HL-60 (cell line): ENCODE results near the gene PIGT.

Experiments used
- DNase-seq, 2 experiments: peaks; one replicate each; pipeline ENCODE4 v3.0.0-alpha.2; 2010 to 2020; ENCODE audit warnings: low read depth in 1 of 2, low spot score in 1 of 2
- H3K27ac ChIP-seq: fragments of 250-450 bp; sonication (Bioruptor Pico); replicated peaks from 2 replicates; pipeline ENCODE4 v1.5.1; 2020; ENCODE audit warnings: mild to moderate bottlenecking, moderate library complexity
- H3K27me3 ChIP-seq: fragments of 250-450 bp; sonication (Bioruptor Pico); 2 replicates; pipeline ENCODE4 v1.5.1; 2021; ENCODE audit warnings: mild to moderate bottlenecking, moderate library complexity; ENCODE audit not compliant: insufficient read depth, poor library complexity, severe bottlenecking
- H3K4me3 ChIP-seq: replicated peaks from 2 replicates; pipeline ENCODE4 v1.5.1; 2011; ENCODE audit warnings: mild to moderate bottlenecking, control low read depth, low read length; ENCODE audit not compliant: insufficient read depth
- CTCF ChIP-seq: IDR thresholded peaks from one replicate; pipeline ENCODE4 v1.5.1; 2011; ENCODE audit warnings: low read length, control low read depth, inconsistent platforms; ENCODE audit not compliant: insufficient read depth
- GABPA ChIP-seq: IDR thresholded peaks from 2 replicates; pipeline ENCODE4 v1.6.1; 2012; ENCODE audit warnings: low read depth
- POLR2AphosphoS5 ChIP-seq: IDR thresholded peaks from 2 replicates; pipeline ENCODE4 v1.6.1; 2012; ENCODE audit warnings: low read depth
- REST ChIP-seq: IDR thresholded peaks from 2 replicates; pipeline ENCODE4 v1.6.1; 2012; ENCODE audit warnings: low read depth; ENCODE audit not compliant: insufficient replicate concordance
- SPI1 ChIP-seq: IDR thresholded peaks from 2 replicates; pipeline ENCODE4 v1.6.1; 2012; ENCODE audit warnings: low read depth, mild to moderate bottlenecking, borderline replicate concordance

The PIGT gene

GRCh38 chr20:45448270-45448669 is 32.3 kb downstream of the PIGT start:
- no peak overlapping the region for H3K4me3 ChIP-seq
- H3K27ac ChIP-seq, result no peak overlapping the region
- TF ChIP-seq GABPA (no peak), CTCF (no peak), SPI1 (no peak)
- H3K27me3 ChIP-seq, result no peaks in the 10 kb centered on the region
- DNase-seq, result no peak

GRCh38 chr20:45449528-45449927 is 33.6 kb downstream of the PIGT start:
- Histone ChIP-seq H3K27me3 (no peaks in the 10 kb centered on the region), H3K27ac (no peak overlapping the region), H3K4me3 (no peak overlapping the region)
- no peak for DNase-seq
- TF ChIP-seq GABPA (no peak), POLR2AphosphoS5 (no peak), REST (no peak), CTCF (no peak), SPI1 (no peak)

GRCh38 chr20:45450097-45450818 is 34.3 kb downstream of the PIGT start:
- TF ChIP-seq REST, result no peak
- TF ChIP-seq SPI1, result peak; percentile 91
- peak; percentile 22 for TF ChIP-seq CTCF
- Histone ChIP-seq H3K27ac (no peak overlapping the region), H3K4me3 (no peak overlapping the region), H3K27me3 (no peaks in the 10 kb centered on the region)
- DNase-seq, result peak; percentile 76 to 90

GRCh38 chr20:45452238-45452637 is 36.3 kb downstream of the PIGT start:
- H3K4me3 ChIP-seq, result no peak overlapping the region
- TF ChIP-seq POLR2AphosphoS5 (no peak), REST (no peak), CTCF (no peak), SPI1 (no peak), GABPA (no peak)
- H3K27me3 ChIP-seq, result no peaks in the 10 kb centered on the region
- no peak overlapping the region for H3K27ac ChIP-seq
- no peak for DNase-seq
